Heart left ventricle (tissue), 16 donors: ENCODE data around the gene ARID5B. TPM values are rescaled to one million over a fixed set of nuclear protein-coding genes. Genes with fewer than 3 reads are reported as not detected.

Experiments used
- ATAC-seq, 4 donors: fragments of 200-7000 bp; cut with Tn5 transposase; one replicate each; pipeline ENCODE4 v1.9.1; 2020 to 2022; ENCODE audit warnings: moderate library complexity in 4 of 4, mild to moderate bottlenecking in 3 of 4, moderate number of reproducible peaks in 1 of 4
- DNase-seq, 5 donors: peaks; one replicate each; pipeline ENCODE4 v3.0.0-alpha.2; 2020
- H3K27ac ChIP-seq, 12 donors: fragments of 200-600 bp; sonication (generic) in 4 of 12; one replicate each; pipeline versions ENCODE4 v1.5.0 to v1.8.0; 2016 to 2022; ENCODE audit warnings: mild to moderate bottlenecking in 2 of 12
- H3K27me3 ChIP-seq, 9 donors: fragments of 200-600 bp; sonication (generic) in 2 of 9; one replicate each; pipeline versions ENCODE4 v1.5.1 to v1.8.0; 2016 to 2022; ENCODE audit warnings: mild to moderate bottlenecking in 3 of 9
- H3K36me3 ChIP-seq, 9 donors: fragments of 200-600 bp; sonication (generic) in 2 of 9; one replicate each; pipeline versions ENCODE4 v1.5.0 to v1.8.0; 2018 to 2022; ENCODE audit warnings: mild to moderate bottlenecking in 2 of 9
- H3K4me1 ChIP-seq, 12 donors: fragments of 200-600 bp; sonication (generic) in 4 of 12; one replicate each; pipeline versions ENCODE4 v1.5.0 to v1.8.0; 2016 to 2022; ENCODE audit warnings: mild to moderate bottlenecking in 3 of 12
- H3K4me3 ChIP-seq, 12 donors: fragments of 200-600 bp; sonication (generic) in 4 of 12; one replicate each; pipeline versions ENCODE4 v1.5.0 to v1.8.0; 2017 to 2022; ENCODE audit warnings: mild to moderate bottlenecking in 9 of 12, moderate library complexity in 4 of 12
- H3K9me3 ChIP-seq, 12 donors: fragments of 200-600 bp; sonication (generic) in 4 of 12; one replicate each; pipeline versions ENCODE4 v1.5.0 to v1.8.0; 2016 to 2022; ENCODE audit warnings: mild to moderate bottlenecking in 1 of 12
- POLR2A ChIP-seq, 2 donors: fragments of 450-650 bp; IDR thresholded peaks; one replicate each; pipeline ENCODE4 v1.6.1; 2017; ENCODE audit warnings: antibody characterized with exemption in 2 of 2, mild to moderate bottlenecking in 2 of 2, moderate library complexity in 2 of 2
- WGBS, 4 donors: extraction: QIAGEN DNeasy Blood & Tissue Kit in 2 of 4; methylation state at CpG; one replicate each; pipeline versions ENCODE4 v1.1.5 to v1.1.7; 2013 to 2018; 5-methylcytosine and 5-hydroxymethylcytosine counted together
- intact Hi-C, 10 donors: fragments of 100-400 bp; cut with DNase I; formaldehyde crosslinking; loops; one replicate each; pipeline versions ENCODE4 v1.11.1 to v1.14.2; 2022
- polyA plus RNA-seq, 2 donors: library from polyadenylated mRNA; stranded (reverse); fragments of 200-250 nt; gene quantifications; one replicate each; pipeline ENCODE4 v1.2.3, GENCODE V29; 2013
- total RNA-seq, 9 donors: library from RNA; depleted of rRNA in 2 of 9; stranded (reverse); fragments of >200 nt in 2 of 9; fragmentation: NEBNext Ultra II Directional in 3 of 9; extraction: Animal tissue kit (Norgen Biotek cat#: 25700) in 3 of 9; gene quantifications; one replicate each; pipeline versions ENCODE4 v1.1.0 to v1.2.4, GENCODE V29; 2016 to 2023
- TF ChIP-seq, protein P1 (sequence below), 12 donors: fragments of 200-600 bp; sonication (generic) in 4 of 12; IDR thresholded peaks; one replicate each; pipeline versions ENCODE4 v1.5.0 to v1.8.0; 2018 to 2022; ENCODE audit warnings: antibody characterized with exemption in 12 of 12, mild to moderate bottlenecking in 5 of 12
- donor health status: ischemic (EF 13 %, LVEDD 7.1; RV severe dilation, severe dysfunction).
- donor health status: healthy with polysubstance abuse.
- donor health status: DM: no; HTN: yes; CAD: no.
- donor health status: DM: no; HTN: no; CAD: no.
- donor health status: ischemic (EF 25% LVEDD 6.9; RV normal size, moderate dysfunction).
- donor health status: ischemic (EF 25% LVEDD 5.7; RV mildly dilated, moderate dysfunction).
- donor health status: healthy.
- donor health status: DM: yes; HTN: yes; CAD: no.
- donor health status: ischemic (EF 35%, LVEDD 5.7; RV mildly dilated, moderate dysfunction).
- donor health status: nonischemic (EF 11% LVEDD 7.7; RV severe dilation, severe dysfunction).
- donor health status: DM: yes; HTN: yes; CAD: no.
- donor health status: PGD.
- donor health status: ischemic (EF 29% LVEDD 5.4; RV normal size, mild dysfunction).
- donor health status: nonischemic (EF 23%, LVEDD 6.1; RV moderate dilation, normal function).

The ARID5B gene
- total and polyA plus RNA-seq, 11 donors: 4.5 to 45.5 (median 26.6) TPM

DNA sequence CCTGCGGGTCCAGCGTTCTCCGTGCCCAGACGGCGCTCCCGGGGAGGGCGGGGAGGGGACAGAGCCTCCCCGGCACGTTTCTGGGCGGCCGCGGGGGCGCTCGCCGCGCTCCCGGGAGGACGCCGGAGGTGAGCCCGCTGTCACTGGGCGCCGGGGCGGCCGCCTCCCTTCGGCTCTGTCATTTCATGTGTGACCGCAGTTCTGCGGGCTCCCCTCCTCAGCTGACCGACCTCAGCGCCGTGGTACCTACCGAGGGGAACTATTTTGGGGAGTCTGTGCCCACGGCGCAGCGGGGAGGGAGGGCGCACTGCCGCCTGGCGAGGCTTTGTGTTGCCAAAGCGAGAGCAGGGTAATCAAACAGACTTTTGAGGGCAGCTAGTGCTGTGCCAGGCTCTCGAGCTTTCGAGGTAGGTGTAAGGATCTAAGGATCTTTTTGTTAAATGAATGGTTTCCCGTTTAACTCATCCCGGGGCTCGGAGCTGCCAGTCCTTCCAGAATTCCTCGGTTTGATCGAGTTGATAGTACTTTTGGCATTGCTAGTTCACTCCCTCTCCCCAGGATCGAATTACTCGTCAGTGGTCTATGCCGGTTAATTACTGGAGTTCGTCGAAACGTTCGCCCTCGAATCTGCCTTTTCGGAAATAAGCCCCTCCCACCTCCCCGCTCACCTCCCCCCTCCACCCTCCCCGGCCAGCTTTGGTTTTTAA is 1.9 kb downstream of the ARID5B start:
- Histone ChIP-seq H3K9me3 (no peaks in the 10 kb centered on the region), H3K4me3 (peak overlapping the region; percentile 61 to 92 (median 82)), H3K36me3 (no peaks in the 10 kb centered on the region), H3K27me3 (no peaks in the 10 kb centered on the region), H3K27ac (peak overlapping the region; percentile 89 to 100 (median 94)), H3K4me1 (peaks cover 0 to 41% (median 17%) of the 10 kb centered on the region in 12 donors)
- ATAC-seq (peak; percentile 43 to 86 (median 76)), DNase-seq (peak; percentile 55 to 83 (median 63))
- TF ChIP-seq, protein P1, sequence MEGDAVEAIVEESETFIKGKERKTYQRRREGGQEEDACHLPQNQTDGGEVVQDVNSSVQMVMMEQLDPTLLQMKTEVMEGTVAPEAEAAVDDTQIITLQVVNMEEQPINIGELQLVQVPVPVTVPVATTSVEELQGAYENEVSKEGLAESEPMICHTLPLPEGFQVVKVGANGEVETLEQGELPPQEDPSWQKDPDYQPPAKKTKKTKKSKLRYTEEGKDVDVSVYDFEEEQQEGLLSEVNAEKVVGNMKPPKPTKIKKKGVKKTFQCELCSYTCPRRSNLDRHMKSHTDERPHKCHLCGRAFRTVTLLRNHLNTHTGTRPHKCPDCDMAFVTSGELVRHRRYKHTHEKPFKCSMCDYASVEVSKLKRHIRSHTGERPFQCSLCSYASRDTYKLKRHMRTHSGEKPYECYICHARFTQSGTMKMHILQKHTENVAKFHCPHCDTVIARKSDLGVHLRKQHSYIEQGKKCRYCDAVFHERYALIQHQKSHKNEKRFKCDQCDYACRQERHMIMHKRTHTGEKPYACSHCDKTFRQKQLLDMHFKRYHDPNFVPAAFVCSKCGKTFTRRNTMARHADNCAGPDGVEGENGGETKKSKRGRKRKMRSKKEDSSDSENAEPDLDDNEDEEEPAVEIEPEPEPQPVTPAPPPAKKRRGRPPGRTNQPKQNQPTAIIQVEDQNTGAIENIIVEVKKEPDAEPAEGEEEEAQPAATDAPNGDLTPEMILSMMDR (IDR thresholded peaks at IDR 0.05): peak in 9 of 12 donors; percentile 7 to 46 (median 32)
- TF ChIP-seq POLR2A (IDR thresholded peaks at IDR 0.05): peak in 1 of 2 donors; percentile 38
- 0 to 2% (median 1%) methylated on average over 23 to 56 of the region's 56 CpGs for WGBS, 4 donors
- intact Hi-C loops: loop anchor here in 9 of 10 donors (2.0 to 10.0 kb wide), 11 partner anchors 34 to 341 kb away; no protein-coding TSS in a partner anchor

DNA sequence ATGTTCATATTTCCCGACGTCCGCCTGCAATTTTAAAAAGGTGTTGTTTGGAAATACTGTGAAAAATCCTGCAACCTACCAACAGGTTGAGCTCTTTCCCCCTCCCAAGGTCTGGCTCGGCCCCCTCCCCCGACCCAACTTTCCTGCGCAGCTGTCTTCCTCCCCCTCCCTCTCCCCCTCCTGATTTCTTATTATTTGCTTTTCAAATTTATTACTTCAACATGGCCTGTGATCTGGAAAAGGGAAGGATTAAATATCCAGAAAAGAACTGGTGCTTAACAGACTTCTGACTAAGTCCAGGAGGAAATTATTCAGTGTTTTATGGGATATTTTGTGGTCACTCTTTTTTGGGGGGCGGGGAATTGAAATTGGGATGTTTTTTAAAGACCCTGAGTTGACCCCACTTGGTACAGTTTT is 2.4 kb downstream of the ARID5B start:
- intact Hi-C loops: loop anchor here in 9 of 10 donors (1.0 to 10.0 kb wide), 12 partner anchors 33 to 341 kb away; no protein-coding TSS in a partner anchor
- peaks cover 0 to 35% (median 15%) of the 10 kb centered on the region in 12 donors for H3K4me1 ChIP-seq
- H3K4me3 ChIP-seq: peak overlapping the region; percentile 61 to 92 (median 82)
- ATAC-seq (peak in 1 of 4 donors; percentile 5), DNase-seq (no peak)
- no peaks in the 10 kb centered on the region for H3K36me3 ChIP-seq
- peak overlapping the region; percentile 89 to 100 (median 94) for H3K27ac ChIP-seq
- H3K9me3 ChIP-seq: no peaks in the 10 kb centered on the region
- H3K27me3 ChIP-seq: no peaks in the 10 kb centered on the region
- 11 to 15% (median 12%) methylated on average over 7 of the region's 7 CpGs for WGBS, 4 donors
- no peak for TF ChIP-seq POLR2A (IDR thresholded peaks at IDR 0.05)
- TF ChIP-seq, protein P1 (IDR thresholded peaks at IDR 0.05): no peak

DNA sequence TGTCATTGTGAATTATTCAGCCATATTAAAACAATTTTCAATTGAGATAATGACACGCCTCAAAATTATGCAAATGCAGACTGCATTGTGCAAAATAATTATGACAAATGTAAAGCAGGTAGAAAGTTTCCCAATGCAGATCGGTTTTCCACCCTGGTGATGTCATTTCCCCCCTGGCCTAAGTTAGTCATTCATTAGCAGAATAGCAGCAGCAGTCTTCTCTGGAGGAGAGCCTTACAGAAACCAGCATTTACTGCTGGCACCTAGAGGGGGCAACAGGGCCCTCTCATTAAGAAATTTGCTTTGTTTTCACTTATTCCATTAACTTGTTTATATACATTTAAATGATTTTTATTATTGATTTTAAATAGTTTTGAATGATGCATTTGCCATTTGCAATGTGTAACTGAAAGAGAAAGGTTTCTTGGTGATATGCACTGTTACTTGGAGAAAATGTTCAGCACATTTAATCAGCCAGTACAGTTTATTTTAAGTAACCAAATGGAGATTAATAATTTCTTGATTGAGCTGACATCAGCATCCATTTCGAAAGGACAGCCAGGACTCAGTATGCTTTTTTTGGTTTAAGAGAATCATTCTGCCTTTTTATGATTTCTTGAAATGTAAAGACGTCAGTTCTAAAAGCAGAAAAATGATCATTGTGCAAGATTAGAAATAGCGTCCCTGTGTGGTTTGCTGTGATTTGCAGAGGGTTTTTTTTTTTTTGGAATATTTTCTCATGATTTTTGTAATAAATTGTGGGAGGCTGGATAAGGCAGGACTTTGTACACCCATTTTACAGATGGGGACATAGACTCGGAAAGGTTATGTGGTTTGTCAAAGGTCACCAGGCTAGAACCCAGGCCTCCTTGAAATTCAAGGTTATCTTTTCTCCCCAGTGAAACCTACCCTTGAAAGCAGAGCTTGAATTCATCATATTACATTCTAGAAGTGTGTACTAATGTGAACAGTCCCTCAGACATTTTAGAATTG is 3.5 kb downstream of the ARID5B start:
- 49 to 52% (median 52%) methylated on average over 6 of the region's 6 CpGs for WGBS, 4 donors
- Histone ChIP-seq H3K36me3 (peaks cover 0 to under 1% (median 0%) of the 10 kb centered on the region in 9 donors), H3K27ac (peak overlapping the region; percentile 11 to 100 (median 94)), H3K4me3 (peak overlapping the region in 9 of 12 donors; percentile 5 to 92 (median 80)), H3K9me3 (no peaks in the 10 kb centered on the region), H3K4me1 (peaks cover 0 to 25% (median 10%) of the 10 kb centered on the region in 12 donors), H3K27me3 (no peaks in the 10 kb centered on the region)
- DNase-seq (no peak), ATAC-seq (no peak)
- intact Hi-C loops: loop anchor here in 9 of 10 donors (1.0 to 10.0 kb wide), 11 partner anchors 32 to 342 kb away; no protein-coding TSS in a partner anchor
- no peak for TF ChIP-seq POLR2A (IDR thresholded peaks at IDR 0.05)
- TF ChIP-seq, protein P1 (IDR thresholded peaks at IDR 0.05): peak in 2 of 12 donors; percentile 18 to 42
